HG03378 (cell line): Measurements from ENCODE around the gene CD58.
"Not testable (repeated sequence)": the region's sequence is repeated elsewhere in the genome, so short reads cannot be mapped to it uniquely, and the experiment has no call there.

Experiments
- ATAC-seq: cut with Tn5 transposase; IDR thresholded peaks from one replicate; pipeline ENCODE4 v1.9.1; 2021; ENCODE audit warnings: mild to moderate bottlenecking, moderate library complexity; ENCODE audit not compliant: unreplicated experiment

CD58 gene

DNA sequence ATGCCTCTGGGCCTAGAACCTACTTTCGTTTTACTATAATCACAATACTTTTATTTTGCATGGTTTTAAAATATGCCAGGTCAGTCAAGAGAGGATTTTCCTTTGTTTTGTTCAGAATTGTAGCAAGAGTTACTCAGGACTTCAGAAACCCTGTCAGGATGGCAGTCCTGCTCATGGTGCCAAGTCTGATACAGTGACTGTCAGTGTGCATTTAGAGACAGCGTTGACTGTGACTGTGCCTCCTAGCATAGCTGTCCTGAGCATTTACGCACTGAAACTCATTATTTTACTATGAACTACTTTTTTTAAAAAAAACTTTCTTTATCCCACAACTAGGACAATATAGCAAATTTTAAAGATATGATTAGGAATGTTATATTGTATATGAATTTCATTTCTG is 23.2 kb upstream of the CD58 start:
- not testable (repeated sequence) for ATAC-seq

DNA sequence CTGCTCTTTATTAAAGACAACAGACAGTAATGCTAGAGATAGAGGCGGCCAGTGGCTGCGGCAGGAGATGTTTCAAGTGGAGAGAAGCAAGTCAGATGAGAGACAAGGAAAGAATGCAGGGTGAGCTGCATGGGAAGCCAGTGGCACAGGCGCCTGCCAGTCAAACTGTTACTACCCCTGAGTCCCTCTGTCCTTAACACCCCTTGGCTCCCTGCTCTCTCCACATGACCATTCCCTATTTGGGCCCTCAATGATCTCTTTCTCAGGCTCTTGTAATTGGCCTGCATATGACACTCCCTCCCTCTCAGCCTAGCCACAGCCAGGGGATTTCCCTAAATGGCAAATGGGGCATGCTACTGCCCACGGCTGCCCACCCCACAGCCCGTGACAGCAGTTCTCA is 22.6 kb upstream of the CD58 start:
- not testable (repeated sequence) for ATAC-seq

DNA sequence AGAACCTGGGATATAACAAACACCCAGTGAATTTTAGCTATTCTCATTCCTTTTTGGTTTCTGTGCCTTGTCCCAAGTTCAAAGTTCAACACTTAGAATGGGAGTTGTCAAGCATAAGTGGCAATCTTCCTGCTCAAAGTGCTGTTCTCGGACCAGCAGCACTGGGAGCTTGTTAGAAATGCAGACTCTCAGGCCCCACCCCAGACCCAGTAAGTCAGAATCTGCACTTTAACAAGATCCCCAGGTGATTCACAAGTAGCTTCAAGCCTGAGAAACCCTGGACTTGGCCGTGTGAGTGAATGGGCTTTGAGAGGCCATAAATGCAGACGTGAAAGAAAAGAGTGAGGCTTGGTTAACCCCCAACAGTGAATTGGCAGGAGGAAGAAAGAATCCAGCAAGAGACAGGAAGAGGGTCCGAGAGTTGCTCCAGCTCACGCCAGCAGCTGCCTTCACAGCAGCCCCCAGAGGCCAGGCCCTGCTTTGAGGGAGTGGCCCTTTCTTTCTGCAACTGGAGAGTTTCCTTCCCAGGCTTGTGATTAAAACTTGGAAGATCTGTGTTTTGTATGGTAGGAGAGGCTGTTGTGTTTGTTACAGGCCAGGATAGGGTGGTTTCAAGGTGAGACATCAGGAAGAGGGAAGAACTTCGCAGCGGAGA is 21.3 kb upstream of the CD58 start:
- ATAC-seq = not testable (repeated sequence)

DNA sequence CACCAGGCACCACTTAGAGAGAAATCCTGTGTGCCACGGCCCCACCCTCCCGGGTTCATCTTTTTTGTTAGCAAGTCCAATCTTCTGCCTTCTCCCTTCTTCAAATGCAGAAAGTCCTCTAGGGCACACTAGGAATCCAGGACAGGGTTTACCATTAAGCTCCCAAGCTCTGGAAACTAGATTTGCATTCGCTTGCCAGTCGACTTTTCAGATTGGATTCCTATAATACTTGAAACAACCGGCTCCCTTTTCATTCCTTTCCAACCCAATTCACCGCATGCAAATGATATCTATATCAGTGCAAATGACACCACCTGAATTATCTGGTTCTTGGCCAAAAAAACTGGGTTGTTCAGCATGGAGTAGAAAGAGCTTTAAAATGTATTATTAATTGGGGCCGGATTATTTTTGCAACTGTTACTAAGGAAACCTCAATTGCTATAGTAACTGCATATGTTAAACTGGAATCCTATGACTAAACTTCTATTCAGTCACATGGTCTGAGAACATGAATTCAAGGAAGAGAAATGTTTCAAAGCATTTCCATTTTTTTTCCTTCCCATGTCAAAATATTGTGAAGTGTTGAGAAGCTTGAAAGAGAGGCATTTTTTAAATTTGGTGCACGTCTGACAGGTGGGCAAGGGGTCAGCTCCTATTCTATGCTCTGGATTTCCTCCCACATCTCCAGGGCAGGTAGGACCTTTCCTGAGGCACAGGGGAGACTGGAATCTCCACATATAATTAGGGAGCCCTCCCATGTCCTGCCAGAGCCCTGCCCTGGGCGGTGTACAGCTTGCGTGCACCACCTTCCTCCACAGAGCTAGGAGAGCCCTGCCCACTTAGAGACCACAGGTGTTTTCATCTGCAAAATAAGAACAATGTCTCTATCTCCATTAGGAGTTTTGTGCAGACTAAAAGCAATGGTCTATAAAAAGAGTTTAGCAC is 20.5 kb upstream of the CD58 start:
- ATAC-seq = not testable (repeated sequence)

DNA sequence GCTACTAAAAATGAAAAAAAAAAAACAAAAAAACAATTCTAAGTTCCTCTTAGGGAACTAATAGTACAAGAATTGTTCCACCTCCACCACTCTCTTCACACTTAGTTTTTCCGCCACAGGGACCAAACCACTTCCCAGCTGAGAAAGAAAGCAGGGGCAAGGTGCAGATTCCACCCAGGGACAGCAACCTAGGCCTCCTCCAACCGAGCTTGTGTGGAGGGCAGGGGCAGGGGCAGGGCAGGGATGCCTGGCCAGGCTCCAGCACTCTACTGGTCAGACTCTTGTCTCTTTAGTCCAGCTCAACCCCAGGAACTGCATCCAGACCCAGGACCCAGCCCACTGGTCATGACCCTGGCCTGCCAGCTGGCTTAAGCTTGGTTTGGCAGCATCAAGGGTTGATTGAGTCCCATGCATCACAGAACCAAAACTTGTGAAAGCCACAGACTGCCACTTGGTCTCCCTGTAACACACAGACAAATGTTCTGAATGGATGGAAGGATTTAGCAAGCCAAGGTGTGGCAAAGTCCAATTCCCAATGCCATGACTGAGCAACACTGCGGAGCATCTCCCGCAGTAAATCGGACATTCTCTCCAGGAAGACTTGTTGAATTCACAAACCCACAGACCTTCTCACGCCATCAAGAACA is 19.7 kb upstream of the CD58 start:
- not testable (repeated sequence) for ATAC-seq

DNA sequence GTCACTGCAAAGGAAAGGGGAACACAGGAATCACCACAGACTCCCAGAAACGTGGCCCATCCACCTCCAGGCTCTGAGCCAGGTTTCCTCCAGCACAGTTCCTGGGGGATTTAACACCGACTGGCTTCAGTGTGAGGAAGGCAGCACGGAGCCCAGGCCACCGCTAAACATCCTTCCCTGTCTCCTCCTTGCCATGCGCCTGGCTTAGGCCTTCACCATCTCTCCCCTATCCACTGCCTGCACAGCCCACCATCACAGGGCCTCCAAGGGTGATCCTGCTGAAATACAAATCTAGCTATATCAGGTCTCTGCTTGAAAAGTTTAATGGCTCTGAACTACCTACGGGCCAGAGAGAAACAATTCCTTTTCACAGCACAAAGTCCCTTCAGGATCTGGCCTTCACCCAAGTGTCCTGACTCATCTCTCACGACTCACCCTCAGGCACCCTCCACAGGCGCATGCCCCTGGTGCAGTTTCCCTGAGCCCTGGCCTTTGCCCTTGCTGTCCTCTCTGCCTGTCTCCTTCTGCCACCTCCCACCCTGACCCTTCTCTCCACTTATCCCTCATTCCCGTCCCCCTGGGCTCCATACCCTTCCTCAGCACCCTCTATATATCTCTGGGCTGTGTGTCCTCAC is 18.4 kb upstream of the CD58 start:
- not testable (repeated sequence) for ATAC-seq

DNA sequence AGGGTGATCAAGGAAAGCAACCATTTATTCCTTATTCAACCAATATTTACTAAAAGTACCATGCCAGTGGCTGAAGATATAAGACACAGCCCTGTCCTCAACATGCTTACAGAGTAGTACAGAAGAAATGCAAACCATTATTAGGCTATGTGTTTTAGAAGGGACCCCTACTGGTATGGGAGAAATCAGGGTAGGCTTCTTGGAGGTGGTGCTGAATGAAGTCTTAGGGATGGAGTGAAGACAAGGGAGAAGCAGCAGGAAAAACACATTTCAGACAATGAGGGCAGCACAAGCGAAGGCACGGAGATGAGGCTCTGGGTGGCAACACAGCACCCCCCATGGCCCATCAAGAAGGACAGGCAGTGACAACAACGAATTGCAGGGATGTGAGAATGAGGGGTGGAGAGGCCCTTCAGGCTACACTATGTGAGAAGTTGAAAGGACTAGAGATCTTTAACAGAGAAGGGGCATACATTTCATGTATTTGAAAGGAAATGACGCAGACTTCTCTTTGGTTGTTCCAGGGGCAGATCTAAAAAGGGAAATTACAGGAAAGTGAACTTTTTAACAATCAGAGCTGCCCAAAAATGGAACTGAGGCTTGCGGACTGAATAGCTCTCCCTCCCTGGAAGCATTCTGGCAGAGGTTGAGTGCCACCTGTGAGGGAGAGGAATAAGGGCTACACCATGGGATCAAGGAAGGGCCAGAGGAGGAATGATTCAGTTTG is 16.8 kb upstream of the CD58 start:
- no peak for ATAC-seq

DNA sequence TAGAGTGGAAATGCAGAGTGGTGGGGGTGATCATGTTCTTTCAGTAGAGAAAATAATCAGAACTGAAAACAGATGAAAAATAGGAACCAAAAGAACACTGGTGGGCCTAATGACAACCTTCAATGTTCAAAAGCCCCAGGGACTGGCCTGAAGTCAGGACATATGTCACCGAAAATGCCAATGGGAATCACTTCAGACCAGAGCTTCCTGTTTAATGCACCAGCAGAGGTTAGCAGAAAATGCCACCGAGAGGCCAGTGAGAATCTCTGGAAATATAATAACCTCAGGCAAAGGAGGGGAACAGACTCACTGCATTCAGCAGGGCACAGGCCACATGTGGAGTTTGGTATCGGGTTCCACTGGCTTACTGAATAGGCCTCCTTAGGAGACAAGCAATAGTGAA is 15.9 kb upstream of the CD58 start:
- peak; percentile 62 for ATAC-seq

DNA sequence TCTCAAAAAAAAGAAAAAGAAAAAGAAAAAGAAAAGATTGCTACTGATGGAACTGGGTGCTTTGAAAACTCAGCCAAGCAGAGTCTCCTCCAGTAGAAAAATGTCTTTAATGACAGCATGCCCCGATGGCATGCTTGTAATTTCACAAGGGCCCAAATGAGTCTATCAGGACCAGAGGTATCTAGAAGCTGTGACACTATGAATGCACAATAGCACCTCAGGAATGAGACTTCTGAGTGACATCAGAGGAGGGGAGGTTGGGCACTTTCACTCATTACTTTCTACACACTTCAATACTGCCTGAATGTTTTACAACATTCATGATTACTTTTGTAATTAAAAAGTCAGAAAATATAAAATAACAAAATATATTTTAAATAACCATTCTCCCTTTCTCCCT is 15.1 kb upstream of the CD58 start:
- no peak for ATAC-seq

DNA sequence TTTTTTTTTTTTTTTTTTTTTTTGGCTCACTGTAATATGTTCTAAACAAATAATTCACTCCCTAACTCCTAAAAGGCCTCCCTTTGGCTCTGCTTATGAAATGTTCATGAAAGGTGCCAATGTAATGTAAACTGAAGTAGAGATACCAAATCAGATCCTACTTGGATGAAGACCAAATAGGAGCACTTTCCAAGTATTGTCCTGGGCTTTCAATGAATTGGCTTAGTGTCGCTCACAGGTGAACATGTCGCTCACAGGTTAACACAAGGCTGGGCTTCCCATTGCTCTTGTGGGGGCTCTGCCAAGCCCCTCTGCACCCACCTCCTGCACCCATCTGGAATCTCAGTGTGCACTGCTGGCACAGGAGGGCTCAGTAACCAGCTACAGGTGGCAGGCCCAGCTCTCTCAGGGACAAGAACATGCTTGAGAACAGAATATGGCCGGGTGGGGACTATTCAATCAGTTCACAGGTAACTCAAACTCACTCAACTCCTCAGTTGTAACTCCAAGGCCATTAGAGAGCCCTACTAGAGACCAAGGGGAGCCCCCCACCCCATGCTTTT is 10.6 kb upstream of the CD58 start:
- ATAC-seq = no peak

DNA sequence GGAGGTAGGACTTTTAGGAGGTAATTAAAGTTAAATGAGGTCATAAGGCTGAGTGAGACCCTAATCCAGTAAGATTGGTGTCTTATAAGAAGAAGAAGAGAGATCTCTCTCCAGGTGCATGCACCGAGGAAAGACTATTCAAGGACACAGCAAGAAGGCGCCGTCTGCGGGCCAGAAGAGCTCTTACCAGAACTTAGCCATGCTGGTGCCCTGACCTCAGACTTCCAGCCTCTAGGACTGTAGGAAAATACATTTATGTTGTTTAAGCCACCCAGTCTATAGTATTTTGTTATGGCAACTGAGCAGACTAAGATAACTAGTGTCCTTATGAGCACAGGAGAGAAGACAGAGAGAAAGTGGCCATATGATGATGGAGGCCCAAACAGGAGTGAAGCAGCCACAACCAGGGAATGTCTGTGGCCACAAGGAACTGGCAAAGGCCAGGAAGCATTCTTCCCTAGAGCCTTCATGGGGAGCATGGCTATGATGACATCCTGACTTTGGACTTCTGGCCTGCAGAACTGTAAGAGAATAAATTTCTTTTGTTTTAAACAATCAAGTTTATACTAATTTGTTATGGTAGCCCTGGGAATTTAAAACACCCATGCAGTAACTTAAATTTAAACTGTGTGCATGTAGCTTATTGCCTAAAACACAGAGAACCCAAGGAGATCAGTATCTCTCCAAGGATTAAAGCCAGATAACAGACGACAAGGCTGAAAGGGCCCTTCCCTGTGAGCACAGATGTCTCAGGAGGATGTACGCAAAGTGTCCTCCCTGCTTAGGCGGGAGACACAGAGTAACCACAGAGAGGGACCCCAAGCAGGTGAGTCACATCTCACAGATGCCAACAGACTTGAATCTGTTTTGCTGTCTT is 9.9 kb upstream of the CD58 start:
- ATAC-seq = no peak

DNA sequence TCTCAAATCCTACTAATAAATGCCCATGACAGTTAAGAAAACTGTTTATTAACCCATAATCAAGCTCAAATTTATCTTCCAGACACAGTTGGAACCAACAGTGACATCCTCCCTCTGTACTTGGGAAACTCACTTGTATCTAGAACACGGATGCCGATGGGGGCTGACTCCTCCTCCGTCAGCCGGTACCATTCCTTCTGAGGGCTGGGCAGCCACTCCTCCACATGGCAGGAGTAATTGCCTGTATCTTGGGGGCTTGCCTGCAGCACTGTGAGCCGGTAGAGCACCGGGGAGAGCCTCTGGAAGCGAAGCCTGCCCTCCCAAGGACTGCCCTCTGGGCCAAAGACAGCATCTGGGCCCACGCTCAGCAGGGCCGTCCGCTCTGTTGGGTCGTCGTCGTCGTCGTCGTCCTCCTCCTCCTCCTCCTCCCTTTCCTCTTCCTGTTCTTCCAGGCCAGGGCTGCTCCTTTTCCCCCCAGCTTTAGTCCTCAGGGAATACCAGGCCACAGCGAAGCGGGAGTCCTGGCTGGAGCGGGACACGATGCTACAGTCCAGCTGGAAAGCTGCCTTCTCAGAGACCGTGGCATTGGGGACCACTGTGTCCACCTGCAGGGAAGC is 8.5 kb upstream of the CD58 start:
- ATAC-seq = no peak

DNA sequence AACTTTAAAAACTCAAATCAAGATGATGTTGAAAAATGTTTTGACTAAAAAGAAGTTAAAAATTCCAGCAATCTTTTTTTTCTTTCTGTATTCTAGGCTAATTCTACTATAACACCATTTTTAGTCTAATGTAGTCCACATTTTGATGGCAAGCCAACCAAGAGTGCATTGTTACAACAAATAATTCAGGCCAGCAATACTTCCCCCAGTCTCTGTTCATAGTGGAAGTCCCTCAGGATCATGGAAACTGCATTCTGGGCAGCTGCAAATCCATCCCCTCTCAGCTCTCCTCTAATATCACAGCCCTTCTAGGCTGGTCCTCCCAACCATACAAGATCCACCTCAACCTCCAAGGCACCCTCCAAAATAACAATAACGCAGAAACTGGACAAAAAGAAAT is 7.8 kb upstream of the CD58 start:
- ATAC-seq = no peak

DNA sequence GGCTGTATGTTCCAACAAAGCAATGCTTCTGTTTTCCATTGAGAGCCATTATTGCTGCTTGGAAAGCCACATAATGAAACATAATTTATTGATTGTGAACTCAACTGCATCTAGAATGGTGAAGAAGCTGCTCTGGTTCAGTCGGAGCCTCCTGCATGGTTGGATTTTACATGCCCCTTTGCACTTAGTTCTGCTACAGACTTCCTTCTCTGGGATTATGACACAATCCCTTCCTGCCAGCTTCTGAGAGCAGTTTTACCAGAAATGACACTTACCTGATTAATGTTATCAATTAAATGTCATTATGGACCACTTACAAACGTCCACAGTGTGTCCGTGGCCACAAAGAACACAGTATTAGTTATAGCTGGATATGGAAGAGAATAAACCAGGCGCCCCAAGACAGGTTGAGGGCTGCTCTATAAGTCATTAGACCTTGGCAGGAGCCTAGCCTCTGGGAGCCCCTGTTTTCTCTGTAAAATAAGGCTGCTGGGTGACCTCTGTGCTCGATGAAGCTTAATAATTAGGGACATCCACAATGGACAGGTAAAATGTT is 7.0 kb upstream of the CD58 start:
- no peak for ATAC-seq

DNA sequence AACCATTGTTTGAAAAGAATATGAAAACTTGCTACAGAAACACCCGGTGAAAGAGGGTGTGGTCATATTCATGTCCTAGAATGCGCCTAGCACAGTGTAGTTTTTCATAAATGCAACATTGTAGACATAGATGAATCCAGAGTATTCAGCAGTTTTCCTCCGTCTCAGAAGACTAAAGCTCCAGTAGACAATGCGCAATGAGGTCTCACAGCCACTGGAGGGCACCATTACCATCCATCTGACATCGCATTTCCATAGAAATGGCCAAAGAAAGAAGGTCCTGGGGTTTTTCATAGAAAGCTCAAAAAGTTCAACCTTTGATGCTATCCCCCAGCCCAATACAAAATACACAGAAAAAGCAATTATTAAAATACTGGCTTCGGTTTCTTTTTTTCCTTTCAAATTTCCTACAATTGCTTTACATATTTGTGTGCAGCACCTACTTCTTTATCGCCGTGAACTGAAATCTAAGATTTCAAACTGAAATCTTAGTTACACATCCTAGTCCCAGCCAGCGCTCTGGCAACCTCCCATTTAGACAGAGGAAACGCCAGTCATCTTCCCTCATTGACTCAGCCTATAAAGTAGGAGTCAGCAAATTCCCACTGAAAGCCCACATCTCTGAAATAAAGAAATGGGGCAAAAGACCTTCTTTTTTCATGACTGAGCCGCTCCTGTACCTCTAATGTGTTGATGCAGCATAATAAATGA is 3.9 kb upstream of the CD58 start:
- ATAC-seq = no peak

DNA sequence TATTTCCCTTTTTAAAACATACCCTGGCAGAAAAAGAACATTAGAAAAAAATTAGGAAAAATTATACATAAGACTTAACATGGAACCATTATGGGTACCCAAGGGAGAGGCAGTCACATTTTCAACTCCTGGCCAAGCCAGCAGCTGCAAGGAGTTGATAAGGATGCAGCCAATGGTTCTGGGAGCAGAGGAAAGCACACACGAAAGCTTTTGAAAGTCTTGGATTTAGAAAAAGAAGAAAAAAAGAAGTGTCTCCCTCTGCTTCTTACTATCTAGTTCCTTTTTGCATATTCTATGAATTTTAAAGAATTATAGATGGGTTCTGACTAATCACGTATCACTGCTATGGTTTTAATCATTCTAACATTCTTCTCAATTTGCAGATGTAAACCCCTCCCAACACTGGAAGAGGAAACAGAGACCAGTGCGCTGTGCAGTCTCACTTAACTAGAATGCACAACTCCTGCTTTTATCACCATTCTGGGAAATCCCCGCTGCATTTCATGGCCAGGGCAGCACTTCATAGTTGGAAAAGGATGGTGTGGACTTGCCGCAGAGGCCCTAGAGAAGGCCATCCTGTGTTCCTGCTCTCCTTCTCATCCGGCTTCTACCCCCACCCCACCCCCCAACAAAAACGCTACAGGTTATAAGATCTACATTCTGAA is 2.7 kb upstream of the CD58 start:
- no peak for ATAC-seq

DNA sequence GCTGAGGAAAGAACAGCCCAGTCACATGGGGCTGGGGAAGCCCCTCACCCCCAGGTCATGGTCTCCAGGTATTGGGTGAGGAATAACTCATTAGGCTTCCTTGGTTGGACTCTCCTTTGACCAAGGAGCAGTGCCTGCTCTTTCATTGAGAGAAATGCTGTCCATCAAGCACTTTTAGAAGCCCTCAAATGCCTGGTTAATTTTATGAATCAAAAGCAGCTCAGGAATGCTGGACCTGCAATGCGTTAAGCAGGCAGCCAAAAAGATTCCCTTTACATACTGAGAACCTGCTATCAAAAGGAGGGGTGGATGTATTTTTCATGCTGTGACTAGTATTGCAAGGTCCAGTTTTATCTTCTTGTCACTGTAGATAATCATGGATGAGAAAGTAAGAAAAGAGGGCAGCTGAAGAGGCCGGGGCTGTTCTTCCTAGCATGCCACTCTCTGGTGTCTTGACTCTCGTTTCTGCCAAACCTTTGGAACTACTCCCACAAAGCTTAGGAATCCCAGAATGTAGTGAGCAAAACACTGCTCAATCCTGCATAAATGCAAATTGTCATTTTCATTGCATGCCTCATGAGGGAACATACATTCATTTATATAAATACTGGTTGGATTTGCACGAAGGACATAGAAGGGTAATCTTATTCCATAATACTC is 2.1 kb upstream of the CD58 start:
- ATAC-seq = no peak
